K562 (cell line): ENCODE results near the gene GAB2. TPM values are rescaled to one million over a fixed set of nuclear protein-coding genes. Genes with fewer than 3 reads are reported as not detected.

Source experiments
- ATAC-seq: fragments of 200-7000 bp; cut with Tn5 transposase; 3 replicates; pipeline ENCODE4 v1.9.1; 2020; ENCODE audit warnings: moderate library complexity
- BruUV-seq: library from RNA; stranded (reverse); fragments of 400-500 nt; replicated peaks from 2 replicates; lab custom pipeline; 2021; lab: Mats Ljungman, UMichigan
- CTCF ChIA-PET: fragments of 300-600 bp; formaldehyde crosslinking; extraction: SDS; loops from one replicate; lab custom pipeline; 2021; ENCODE audit warnings: low intra/inter-chr PET ratio; lab: Yijun Ruan, JAX
- POLR2A ChIA-PET: fragments of 300-600, 350-650 bp; sonication (Branson Sonifier 250); formaldehyde crosslinking; extraction: SDS; loops from one replicate; lab custom pipeline; 2021; ENCODE audit warnings: antibody characterized with exemption, inconsistent platforms; lab: Yijun Ruan, JAX
- DNase-seq, 4 experiments: peaks; one replicate each; pipeline versions ENCODE4 v3.0.0 to v3.0.0-alpha.2; 2011 to 2018; ENCODE audit warnings: low spot score in 3 of 4, mixed read lengths in 3 of 4; ENCODE audit errors: extremely low read depth in 1 of 4
- FAIRE-seq: peaks from 2 replicates; lab custom pipeline; 2011; peaks lifted over from hg19 to GRCh38; lab: Jason Lieb, UNC
- H2AFZ ChIP-seq: 2 replicates; pipeline ENCODE4 v1.6.0; 2011; ENCODE audit warnings: low read depth, low read length, control low read depth, inconsistent platforms
- H3K27ac ChIP-seq: fragments of 200-600 bp; 3 replicates; pipeline ENCODE4 v1.8.0; 2011; ENCODE audit warnings: low read depth, mild to moderate bottlenecking, control low read depth, inconsistent platforms, low read length, moderate library complexity, mixed read lengths; ENCODE audit errors: extremely low read depth
- H3K27me3 ChIP-seq, 2 experiments: fragments of 300-600 bp in 1 of 2; 2 replicates in 1 of 2; 3 replicates in 1 of 2; pipeline versions ENCODE4 v1.6.0 to v1.8.0; 2011; ENCODE audit warnings: inconsistent platforms in 2 of 2, low read length in 2 of 2, mild to moderate bottlenecking in 1 of 2, mixed read lengths in 1 of 2, moderate library complexity in 1 of 2; ENCODE audit not compliant: control insufficient read depth in 2 of 2, insufficient read depth in 2 of 2
- H3K36me3 ChIP-seq: fragments of 300-600 bp; 3 replicates; pipeline ENCODE4 v1.8.0; 2011; ENCODE audit warnings: mild to moderate bottlenecking, low read length, inconsistent platforms; ENCODE audit not compliant: control insufficient read depth, insufficient read depth
- H3K4me1 ChIP-seq, 2 experiments: fragments of 200-600 bp in 1 of 2; replicated peaks in 1 of 2; 2 replicates in 1 of 2; 3 replicates in 1 of 2; pipeline versions ENCODE4 v1.5.1 to v1.8.0; 2011; ENCODE audit warnings: inconsistent platforms in 2 of 2, low read length in 2 of 2, mild to moderate bottlenecking in 1 of 2, mixed read lengths in 1 of 2, moderate library complexity in 1 of 2; ENCODE audit not compliant: control insufficient read depth in 2 of 2, insufficient read depth in 2 of 2
- H3K4me2 ChIP-seq: 2 replicates; pipeline ENCODE4 v1.6.1; 2011; ENCODE audit warnings: low read length, control low read depth, inconsistent platforms, mixed read lengths; ENCODE audit not compliant: insufficient read depth
- H3K4me3 ChIP-seq: fragments of 200-600 bp; sonication (generic), shearing (Covaris generic); 2 replicates; pipeline ENCODE4 v1.5.1; 2016; ENCODE audit warnings: control low read depth, inconsistent platforms
- H3K79me2 ChIP-seq: fragments of 200-600 bp; 3 replicates; pipeline ENCODE4 v1.8.0; 2011; ENCODE audit warnings: low read length, inconsistent platforms; ENCODE audit not compliant: control insufficient read depth, insufficient read depth
- H3K9ac ChIP-seq, 2 experiments: 2 replicates each; pipeline versions ENCODE4 v1.6.0 to v1.6.1; 2011; ENCODE audit warnings: low read depth in 2 of 2, low read length in 2 of 2, control low read depth in 1 of 2, inconsistent platforms in 1 of 2, mild to moderate bottlenecking in 1 of 2, mixed read lengths in 1 of 2; ENCODE audit not compliant: insufficient read depth in 1 of 2
- H3K9me1 ChIP-seq: one replicate; pipeline ENCODE4 v1.6.0; 2011; ENCODE audit warnings: inconsistent platforms, mild to moderate bottlenecking, low read length, moderate library complexity; ENCODE audit not compliant: control insufficient read depth, insufficient read depth
- H3K9me3 ChIP-seq: replicated peaks from 2 replicates; pipeline ENCODE4 v1.5.1; 2011; ENCODE audit warnings: low read depth, low read length, inconsistent platforms; ENCODE audit not compliant: control insufficient read depth, insufficient read depth
- H4K20me1 ChIP-seq: replicated peaks from 2 replicates; pipeline ENCODE4 v1.6.1; 2011; ENCODE audit warnings: low read length, inconsistent platforms, mixed read lengths; ENCODE audit not compliant: control insufficient read depth, insufficient read depth
- C11orf30 ChIP-seq: fragments of 450-650 bp; IDR thresholded peaks from 2 replicates; pipeline ENCODE4 v1.6.1; 2016; ENCODE audit warnings: low read depth, mild to moderate bottlenecking
- CBFA2T3 ChIP-seq: fragments of 450-650 bp; IDR thresholded peaks from 2 replicates; pipeline ENCODE4 v1.6.1; 2017
- CXXC5 ChIP-seq: fragments of 250-450 bp; sonication (Bioruptor Pico); IDR thresholded peaks from 2 replicates; pipeline ENCODE4 v1.8.0; 2022; ENCODE audit warnings: inconsistent platforms, mild to moderate bottlenecking, moderate library complexity
- KDM2B ChIP-seq: fragments of 250-450 bp; sonication (Bioruptor Pico); IDR thresholded peaks from 2 replicates; pipeline ENCODE4 v1.8.0; 2021; ENCODE audit warnings: mild to moderate bottlenecking, moderate library complexity
- RCOR1 ChIP-seq, 2 experiments: IDR thresholded peaks; 2 replicates each; pipeline ENCODE4 v1.6.1; 2012; ENCODE audit warnings: low read depth in 2 of 2, low read length in 2 of 2, borderline replicate concordance in 1 of 2, improper control_type of control experiment in 1 of 2
- YBX1 ChIP-seq: fragments of 450-650 bp; IDR thresholded peaks from 2 replicates; pipeline ENCODE4 v1.7.1; 2016; ENCODE audit warnings: mild to moderate bottlenecking
- WGBS: fragments of 100-300 bp; shearing (Covaris generic); methylation state at CpG from one replicate; pipeline ENCODE4 v1.1.6; 2016; ENCODE audit warnings: low coverage, mixed read lengths; ENCODE audit not compliant: insufficient coverage; ENCODE audit errors: missing lambda C conversion rate; 5-methylcytosine and 5-hydroxymethylcytosine counted together
- in situ Hi-C: fragments of 300-500 bp; cut with MboI; formaldehyde crosslinking; loops from 4 replicates; pipeline ENCODE4 v1.15.0; 2018; ENCODE audit warnings: inconsistent platforms, mixed read lengths
- intact Hi-C: fragments of 100-400 bp; cut with micrococcal nuclease; formaldehyde crosslinking; loops from 2 replicates; pipeline ENCODE4 v1.14.2; 2022
- polyA plus RNA-seq, 8 experiments: library from polyadenylated mRNA; depleted of rRNA in 4 of 8; stranded (reverse) in 5 of 8; unstranded in 3 of 8; fragments of >200 nt; fragmentation: Nextera tagmentation in 2 of 8; fragmentation: Illumina TruSeq in 1 of 8; extraction: Ambion mirVana in 2 of 8; extraction: Trizol in 1 of 8; gene quantifications; 2 replicates each; pipeline versions ENCODE4 v1.2.1 to v1.2.3, GENCODE V29; 2011 to 2014; ENCODE audit warnings: inconsistent platforms in 1 of 8, missing spikeins in 1 of 8
- total RNA-seq, 7 experiments: library from RNA; depleted of rRNA in 6 of 7; stranded (reverse); fragments of >200 nt in 6 of 7; fragmentation: Illumina TruSeq in 2 of 7; extraction: Trizol in 2 of 7; gene quantifications; 2 replicates each; pipeline versions ENCODE4 v1.2.1 to v1.2.3, GENCODE V29; 2011 to 2021; ENCODE audit warnings: low replicate concordance in 1 of 7
- TF ChIP-seq, protein P1 (sequence below): sonication (generic); formaldehyde crosslinking; IDR thresholded peaks from 2 replicates; pipeline ENCODE4 v1.8.0; 2022; ENCODE audit warnings: missing genetic modification reagents, mild to moderate bottlenecking, moderate library complexity, borderline replicate concordance

Gene GAB2
- total and polyA plus RNA-seq, 9 of the 15 experiments (the other 6 are each of a cell fraction or from before 2014, with no cell fraction given): 2.3 to 35.2 (median 16.1) TPM

- Histone ChIP-seq H3K4me1 (peaks cover 0 to 7% of the 10 kb centered on the region in 2 experiments; a peak in 3 of 5 replicates), H3K27ac (no peak overlapping the region), H4K20me1 (no peaks in the 10 kb centered on the region), H3K9me1 (no peaks in the 10 kb centered on the region), H3K4me3 (no peak overlapping the region), H3K9ac (no peak overlapping the region), H3K4me2 (no peak overlapping the region), H2AFZ (no peak overlapping the region), H3K79me2 (peaks cover 52% of the 10 kb centered on the region), H3K9me3 (no peaks in the 10 kb centered on the region), H3K27me3 (no peaks in the 10 kb centered on the region), H3K36me3 (no peaks in the 10 kb centered on the region)
- no peak for FAIRE-seq
- intact Hi-C loops (no loop called here), in situ Hi-C loops (no loop called here)
- DNase-seq: no peak
- TF ChIP-seq YBX1 (no peak), CBFA2T3 (no peak), KDM2B (no peak), C11orf30 (no peak), CXXC5 (no peak), RCOR1 (IDR thresholded peaks at IDR 0.05; ENCODE audit: borderline replicate concordance in 1 of 2, low read depth in 2 of 2, low read length in 2 of 2) (no peak)
- TF ChIP-seq, protein P1, sequence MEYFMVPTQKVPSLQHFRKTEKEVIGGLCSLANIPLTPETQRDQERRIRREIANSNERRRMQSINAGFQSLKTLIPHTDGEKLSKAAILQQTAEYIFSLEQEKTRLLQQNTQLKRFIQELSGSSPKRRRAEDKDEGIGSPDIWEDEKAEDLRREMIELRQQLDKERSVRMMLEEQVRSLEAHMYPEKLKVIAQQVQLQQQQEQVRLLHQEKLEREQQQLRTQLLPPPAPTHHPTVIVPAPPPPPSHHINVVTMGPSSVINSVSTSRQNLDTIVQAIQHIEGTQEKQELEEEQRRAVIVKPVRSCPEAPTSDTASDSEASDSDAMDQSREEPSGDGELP: no peak
- ChIA-PET CTCF (no interaction called here), POLR2A (interaction anchor here (0.5 kb wide), 1 partner anchor 56 kb away, joined by 3 read pairs; no protein-coding TSS in a partner anchor)
- ATAC-seq: no peak
- BruUV-seq: no TSS peak
- 64% methylated on average over 2 of the region's 2 CpGs for WGBS
These were observed 113.4 kb downstream of the GAB2 start for GRCh38 chr11:78304201-78304600.
